Measurements from ENCODE around the gene PFKL. TPM values are rescaled to one million over a fixed set of nuclear protein-coding genes. Genes with fewer than 3 reads are reported as not detected.

Gene PFKL
- total and polyA plus RNA-seq, 2 of the 8 experiments (the other 6 are each of a cell fraction or from before 2014, with no cell fraction given), result 80.2 to 82.3 TPM

- ChIA-PET CTCF (ENCODE audit: partially characterized antibody) (interaction anchor here (0.6 to 2.0 kb wide), 9 partner anchors 10 to 1037 kb away, joined by 3 to 11 read pairs (median 4); partner anchors contain the start of gene TRPM2), POLR2A (ENCODE audit: partially characterized antibody) (interaction anchor here (0.6 kb wide), 1 partner anchor 27 kb away, joined by 3 read pairs; no protein-coding TSS in a partner anchor)
- no peak overlapping the region for H4K8ac ChIP-seq (ENCODE audit: extremely low read depth, insufficient read depth, low read length)
- H3K9ac ChIP-seq (replicated peaks in 1 of 4; ENCODE audit: extremely low read depth in 1 of 4, low read depth in 3 of 4, low read length in 3 of 4), result no peak overlapping the region
- no peak overlapping the region for H3K4me3 ChIP-seq (ENCODE audit: extremely low read depth in 1 of 4, insufficient read depth in 2 of 4, low read depth in 3 of 4, low read length in 4 of 4)
- H3K4me1 ChIP-seq (replicated peaks in 1 of 4; ENCODE audit: control insufficient read depth in 3 of 4, insufficient read depth in 4 of 4, low read length in 3 of 4), result no peaks in the 10 kb centered on the region; a peak in 2 of 7 replicates
- H2BK15ac ChIP-seq (ENCODE audit: low read length), result no peak overlapping the region
- H3K27me3 ChIP-seq (replicated peaks in 1 of 4; ENCODE audit: control insufficient read depth in 3 of 4, extremely low read depth in 1 of 4, insufficient read depth in 3 of 4, low read length in 3 of 4), result no peaks in the 10 kb centered on the region; a peak in 1 of 7 replicates
- H4K91ac ChIP-seq (replicated peaks; ENCODE audit: insufficient read length, low read length), result no peak overlapping the region
- H3K9me3 ChIP-seq (ENCODE audit: insufficient read depth in 2 of 2, low read depth in 1 of 2, low read length in 1 of 2), result no peaks in the 10 kb centered on the region
- H3K27ac ChIP-seq (ENCODE audit: low read depth, low read length), result no peak overlapping the region
- H3K4ac ChIP-seq (replicated peaks; ENCODE audit: insufficient read length, low read depth, low read length), result no peak overlapping the region
- no peak overlapping the region for H4K5ac ChIP-seq (ENCODE audit: insufficient read length, low read depth, low read length)
- no peak overlapping the region for H2BK120ac ChIP-seq (replicated peaks; ENCODE audit: low read depth, low read length)
- H2BK20ac ChIP-seq (ENCODE audit: low read length), result no peak overlapping the region
- no peak overlapping the region for H3K14ac ChIP-seq (ENCODE audit: insufficient read length)
- no peaks in the 10 kb centered on the region for H3K79me2 ChIP-seq (ENCODE audit: control insufficient read depth in 1 of 2, insufficient read depth in 2 of 2, low read length in 2 of 2)
- H3K36me3 ChIP-seq (ENCODE audit: control insufficient read depth in 2 of 4, insufficient read depth in 4 of 4, low read length in 3 of 4), result no peaks in the 10 kb centered on the region
- no peaks in the 10 kb centered on the region for H3K79me1 ChIP-seq (ENCODE audit: low read depth, low read length)
- H3K18ac ChIP-seq (ENCODE audit: extremely low read depth, low read length), result no peak overlapping the region
- FAIRE-seq, result no peak
- no peak overlapping the region for H2BK5ac ChIP-seq (ENCODE audit: low read depth, low read length)
- DNase-seq (ENCODE audit: low read depth in 1 of 2, low spot score in 2 of 2), result no peak
- no peak overlapping the region for H2AK5ac ChIP-seq (ENCODE audit: low read depth, low read length)
- H2AFZ ChIP-seq (ENCODE audit: low read length), result no peak overlapping the region
- H2BK12ac ChIP-seq (ENCODE audit: low read depth, low read length), result no peak overlapping the region
- no peak overlapping the region for H3K56ac ChIP-seq (replicated peaks; ENCODE audit: insufficient read length, low read depth, low read length)
- no peak overlapping the region for H3K23ac ChIP-seq (ENCODE audit: insufficient read length)
- no peaks in the 10 kb centered on the region for H4K20me1 ChIP-seq (replicated peaks in 1 of 2; ENCODE audit: control insufficient read depth in 1 of 2, insufficient read depth in 2 of 2, low read length in 2 of 2)
- 86% methylated on average over 1 of the region's 1 CpG; no CpG with 5 or more reads in 1 of the 2 experiments for WGBS, 2 experiments (ENCODE audit: extremely low coverage in 1 of 2, insufficient coverage in 1 of 2, insufficient read length in 1 of 2, insufficient replicate concordance in 2 of 2, low coverage in 1 of 2, low lambda C conversion rate in 2 of 2, missing lambda C conversion rate in 1 of 2)
- H3K4me2 ChIP-seq (ENCODE audit: insufficient read depth in 1 of 2, low read depth in 2 of 2, low read length in 2 of 2), result no peak overlapping the region
- no peaks in the 10 kb centered on the region for H3K23me2 ChIP-seq (ENCODE audit: low read depth, low read length)
- TF ChIP-seq EZH2 (IDR thresholded peaks at IDR 0.05; ENCODE audit: low read depth, low read length, severe bottlenecking), result no peak
- no peak for TF ChIP-seq ATF3 (IDR thresholded peaks at IDR 0.05; ENCODE audit: insufficient read depth, low read depth, low read length)
- TF ChIP-seq GABPA (IDR thresholded peaks at IDR 0.05; ENCODE audit: borderline replicate concordance, insufficient read depth, low read length), result no peak
- no peak for TF ChIP-seq BRCA1 (IDR thresholded peaks at IDR 0.05; ENCODE audit: low read depth, low read length)
- TF ChIP-seq GTF2F1 (IDR thresholded peaks at IDR 0.05; ENCODE audit: borderline replicate concordance, low read depth, low read length), result no peak
- TF ChIP-seq CHD2 (IDR thresholded peaks at IDR 0.05; ENCODE audit: low read length), result no peak
- TF ChIP-seq SIN3A (conservative IDR thresholded peaks at IDR 0.05 in 1 of 2, IDR thresholded peaks at IDR 0.05 in 1 of 2; ENCODE audit: low read depth in 1 of 2, low read length in 2 of 2), result no peak
- no peak for TF ChIP-seq RNF2 (IDR thresholded peaks at IDR 0.05; ENCODE audit: borderline replicate concordance, low read depth, low read length, missing control alignments, poor library complexity, severe bottlenecking)
- TF ChIP-seq RFX5 (IDR thresholded peaks at IDR 0.05; ENCODE audit: borderline replicate concordance, low read depth, low read length), result no peak
- TF ChIP-seq CTCF (IDR thresholded peaks at IDR 0.05; ENCODE audit: control extremely low read depth in 1 of 3, insufficient read depth in 1 of 3, low read depth in 1 of 3, low read length in 3 of 3), result no peak
These were observed 63.4 kb downstream of the PFKL start for GRCh38 chr21:44363278-44363677.

All from H1 (cell line).